Activated T-cell treated with anti-CD3 and anti-CD28 coated beads, Interleukin-2, amount 50 U/mL, for 48 hours (primary cell): ENCODE data around the gene DNAJC25.
"Not testable (repeated sequence)": the region's sequence is repeated elsewhere in the genome, so short reads cannot be mapped to it uniquely, and the experiment has no call there.

Experiments used
- DNase-seq, 2 experiments: peaks; one replicate each; pipeline ENCODE4 v3.0.0-alpha.2; 2020

Gene DNAJC25

GRCh38 chr9:111628411-111628810 lies 2.7 kb upstream of the DNAJC25 start:
- DNase-seq: no peak

DNA sequence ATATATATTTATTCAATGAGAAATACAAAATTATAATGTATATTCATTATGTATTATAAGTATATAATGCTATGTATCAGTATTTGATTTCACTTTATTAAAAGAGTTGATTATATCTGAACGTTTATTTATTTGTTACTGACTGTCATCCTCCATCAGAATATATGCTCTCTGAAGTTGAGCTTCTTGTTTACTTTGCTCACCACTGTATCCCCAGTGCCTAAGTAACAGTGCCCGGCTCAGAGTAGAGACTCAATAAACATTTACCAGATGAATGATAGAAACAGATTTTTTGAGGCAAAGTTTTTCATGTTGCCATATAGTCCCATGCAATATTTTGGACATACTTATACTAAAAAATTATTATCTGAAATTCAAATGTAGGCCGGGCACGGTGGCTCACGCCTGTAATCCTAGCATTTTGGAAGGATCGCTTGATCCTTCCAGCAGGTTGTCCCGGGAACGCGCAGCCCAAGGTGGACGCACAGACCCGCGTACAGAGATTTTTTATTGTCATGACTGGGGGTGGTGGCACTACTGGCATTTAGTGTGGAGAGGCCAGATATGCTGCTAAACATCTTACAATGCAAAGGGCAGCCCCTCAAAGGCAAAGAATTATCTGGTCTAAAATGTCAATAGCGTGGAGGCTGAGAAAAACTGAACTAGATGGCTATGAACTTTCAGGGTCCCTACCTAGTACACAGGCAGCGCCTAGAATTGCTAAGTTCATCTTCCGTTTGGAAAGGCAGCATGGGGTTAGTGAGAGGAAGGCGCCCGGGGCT lies 761 bp upstream of the DNAJC25 start:
- no peak for DNase-seq

GRCh38 chr9:111630964-111631213 lies 245 bp upstream of the DNAJC25 start:
- DNase-seq: no peak

- no peak for DNase-seq
Measured at GRCh38 chr9:111632060-111632459, 926 bp downstream of the DNAJC25 start.

GRCh38 chr9:111632695-111633388 lies 1.7 kb downstream of the DNAJC25 start:
- DNase-seq: no peak

DNA sequence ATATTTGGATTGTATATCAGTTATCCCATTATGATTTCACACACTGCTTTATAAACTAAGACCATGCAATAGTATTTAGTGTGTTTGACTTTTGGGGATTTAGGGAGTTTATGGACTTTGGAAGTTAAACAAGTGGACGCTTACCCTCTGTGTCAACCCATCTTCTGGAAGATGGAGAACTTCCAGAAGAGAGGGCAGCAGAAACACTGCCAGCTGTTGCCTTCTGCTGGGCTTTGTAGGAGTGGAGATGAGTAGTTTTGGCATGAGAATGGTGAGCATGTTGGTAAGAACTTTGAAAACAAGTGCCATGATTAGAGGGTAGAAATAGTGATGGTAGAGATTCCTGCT lies 2.2 kb downstream of the DNAJC25 start:
- DNase-seq: no peak

GRCh38 chr9:111634860-111635259 lies 3.7 kb downstream of the DNAJC25 start:
- DNase-seq: no peak

DNA sequence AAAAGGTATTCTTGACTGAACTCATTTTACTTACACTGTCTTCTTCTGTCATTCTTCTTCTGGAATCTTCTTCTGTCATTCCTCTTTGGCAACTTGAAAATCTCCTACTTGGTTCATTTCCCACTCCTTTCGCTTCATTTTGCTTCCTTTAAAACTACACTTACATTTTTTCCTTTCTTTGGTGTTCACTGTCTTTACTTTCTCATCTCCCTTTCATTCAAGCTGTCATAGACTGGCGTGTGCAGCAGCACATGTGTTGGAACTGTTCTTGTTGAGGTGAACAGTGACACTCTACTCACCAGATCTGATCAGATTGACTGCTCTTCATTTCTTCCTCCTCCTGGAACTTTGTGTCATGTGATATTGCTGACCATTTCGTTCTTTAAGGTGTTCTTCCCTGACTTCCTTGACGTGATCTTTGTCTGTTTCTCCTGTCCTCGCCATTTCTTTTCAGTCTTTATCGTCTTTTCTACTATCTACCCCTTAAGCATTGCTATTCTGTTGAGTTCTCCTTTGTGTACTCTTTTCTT lies 6.4 kb downstream of the DNAJC25 start:
- no peak for DNase-seq

DNA sequence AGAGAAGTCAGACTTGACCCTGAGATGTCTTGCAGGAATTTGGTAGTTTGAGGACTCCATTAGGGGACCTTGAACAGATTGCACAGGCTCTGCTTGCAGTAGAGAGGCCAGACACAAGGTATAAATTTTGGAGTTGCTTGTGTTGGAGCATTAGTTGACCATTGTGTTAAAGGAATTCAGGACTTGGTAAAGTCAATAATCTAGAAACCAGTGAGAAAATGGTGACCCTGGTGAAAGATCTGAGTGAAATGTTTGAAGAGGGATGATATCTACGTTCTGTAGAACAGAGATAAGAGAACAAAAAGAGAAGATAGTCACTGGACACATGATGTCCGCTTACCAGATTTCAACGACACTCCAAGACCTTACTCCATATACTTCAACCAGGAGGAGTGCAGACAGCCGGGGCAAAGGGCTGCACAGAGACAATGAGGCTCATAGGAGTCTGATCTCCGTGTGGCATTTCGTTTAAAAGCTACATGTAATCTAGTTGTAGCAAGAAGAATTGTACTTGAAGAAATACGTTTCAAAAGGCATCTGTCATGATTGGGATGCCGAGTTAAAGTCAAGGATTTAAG lies 13.2 kb downstream of the DNAJC25 start:
- no peak for DNase-seq

DNA sequence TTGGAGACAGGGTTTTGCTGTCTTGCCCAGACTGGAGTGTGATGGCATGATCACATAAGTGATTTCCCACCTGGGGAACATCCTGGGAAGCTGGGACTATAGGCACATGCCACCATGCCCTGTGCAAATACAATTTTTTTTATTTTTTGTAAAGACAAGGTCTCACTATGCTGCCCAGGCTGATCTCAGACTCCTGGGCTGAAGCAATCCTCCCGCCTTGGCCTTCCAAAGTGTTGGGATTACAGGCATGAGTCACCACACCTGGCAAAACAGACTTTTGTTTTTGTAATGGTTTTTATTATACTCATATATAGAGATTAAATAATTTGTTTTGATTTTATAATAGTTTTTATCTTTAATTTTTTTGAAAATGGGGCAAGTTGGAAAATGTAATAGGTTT lies 14.7 kb downstream of the DNAJC25 start:
- no peak for DNase-seq

DNA sequence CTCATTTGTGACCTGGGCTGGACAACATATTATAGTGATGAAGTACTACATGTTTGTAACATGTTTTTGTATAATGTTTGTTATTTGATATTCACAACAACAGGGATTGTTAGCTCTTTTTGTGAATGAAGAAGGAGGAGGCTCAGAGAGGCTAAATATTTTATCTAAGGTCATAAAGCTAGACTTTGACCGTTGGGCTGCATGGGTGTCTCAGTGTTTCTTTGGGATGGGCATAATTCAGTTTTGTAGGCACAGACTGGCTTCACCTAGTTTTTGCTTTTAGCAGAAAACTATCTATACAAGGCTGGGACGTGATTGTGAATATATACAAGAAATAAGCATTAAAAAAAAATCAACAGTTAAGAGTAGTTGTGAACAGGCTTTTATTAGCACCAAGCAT lies 15.3 kb downstream of the DNAJC25 start:
- no peak for DNase-seq

GRCh38 chr9:111648066-111648465 lies 16.9 kb downstream of the DNAJC25 start:
- DNase-seq: no peak

- DNase-seq: no peak
Measured at GRCh38 chr9:111649016-111649415, 17.9 kb downstream of the DNAJC25 start.

GRCh38 chr9:111657051-111657450 lies 25.9 kb downstream of the DNAJC25 start:
- no peak for DNase-seq

GRCh38 chr9:111658943-111659342 lies 27.8 kb downstream of the DNAJC25 start:
- DNase-seq: no peak

- DNase-seq: no peak
Measured at GRCh38 chr9:111659691-111660090, 28.6 kb downstream of the DNAJC25 start.

- DNase-seq: peak; percentile 79 to 84
Measured at GRCh38 chr9:111661150-111661801, 30.1 kb downstream of the DNAJC25 start, which contains the start of gene GNG10. GNG10 (plus strand) TSS chr9:111661605; CDS start chr9:111661635, 30 bp downstream.

- DNase-seq: peak; percentile 59 to 62
Measured at GRCh38 chr9:111661802-111662521, 30.8 kb downstream of the DNAJC25 start.

DNA sequence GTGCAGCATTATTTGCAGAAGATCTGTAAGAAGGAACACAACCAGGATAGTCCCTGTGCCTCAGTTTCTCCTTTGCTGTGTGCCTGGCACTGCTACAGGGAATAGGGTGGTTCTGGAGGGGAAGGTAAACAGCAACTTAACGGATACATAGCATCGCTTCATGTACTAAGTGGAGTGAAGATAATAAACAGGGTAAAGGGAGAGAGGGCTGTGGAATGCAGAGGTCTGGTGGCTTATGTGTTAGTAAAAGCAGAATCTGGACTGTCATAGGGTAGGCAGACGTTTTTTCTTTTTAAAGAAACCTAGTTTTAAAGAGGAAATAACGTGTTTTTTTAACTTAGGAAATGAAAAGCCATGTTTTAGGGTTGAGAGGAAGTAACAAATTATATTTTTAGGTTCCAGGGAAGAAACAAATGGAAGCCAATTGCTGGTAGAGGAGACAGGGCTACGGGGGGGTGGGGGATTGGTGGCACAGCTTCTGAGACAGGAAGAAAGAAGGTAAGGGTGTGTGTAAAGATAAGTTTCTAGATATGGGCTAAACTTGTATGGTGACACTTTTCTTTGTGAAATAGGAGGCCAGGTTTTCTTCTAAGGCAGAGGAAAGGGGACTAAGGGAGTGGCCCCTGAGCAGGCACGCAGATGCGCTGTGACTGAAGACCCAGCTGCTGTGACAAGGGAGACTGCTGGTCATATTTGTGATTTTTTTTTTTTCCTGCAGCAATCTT lies 31.6 kb downstream of the DNAJC25 start:
- DNase-seq: no peak

GRCh38 chr9:111663301-111663823 lies 32.2 kb downstream of the DNAJC25 start:
- DNase-seq: no peak

GRCh38 chr9:111668026-111668573 lies 37.0 kb downstream of the DNAJC25 start:
- DNase-seq: no peak

GRCh38 chr9:111668601-111669000 lies 37.5 kb downstream of the DNAJC25 start:
- not testable (repeated sequence) for DNase-seq
